HG03097 (cell line): ENCODE data around the gene TRAPPC12.
A peak's percentile ranks its signal among the peaks of the same experiment; 100 is the strongest.
"Not testable (repeated sequence)": the region's sequence is repeated elsewhere in the genome, so short reads cannot be mapped to it uniquely, and the experiment has no call there.

ENCODE experiments used
- ATAC-seq: cut with Tn5 transposase; IDR thresholded peaks from one replicate; pipeline ENCODE4 v1.9.1; 2021; ENCODE audit not compliant: unreplicated experiment, low FRiP score

TRAPPC12 gene

GRCh38 chr2:3483227-3483985 lies 103.9 kb downstream of the TRAPPC12 start:
- ATAC-seq = peak; percentile 99

GRCh38 chr2:3483986-3484960 lies 104.8 kb downstream of the TRAPPC12 start:
- no peak for ATAC-seq

- no peak for ATAC-seq
Measured at GRCh38 chr2:3485166-3485565, 105.7 kb downstream of the TRAPPC12 start.

- ATAC-seq = no peak
Measured at GRCh38 chr2:3486047-3487027, 106.8 kb downstream of the TRAPPC12 start.

- ATAC-seq = no peak
Measured at GRCh38 chr2:3487028-3487425, 107.5 kb downstream of the TRAPPC12 start.

- no peak for ATAC-seq
Measured at GRCh38 chr2:3487432-3487831, 107.9 kb downstream of the TRAPPC12 start.

GRCh38 chr2:3488061-3488531 lies 108.6 kb downstream of the TRAPPC12 start:
- ATAC-seq = no peak

- ATAC-seq = no peak
Measured at GRCh38 chr2:3488855-3489763, 109.6 kb downstream of the TRAPPC12 start.

- no peak for ATAC-seq
Measured at GRCh38 chr2:3489764-3490115, 110.2 kb downstream of the TRAPPC12 start.

- ATAC-seq = no peak
Measured at GRCh38 chr2:3490191-3491170, 111.0 kb downstream of the TRAPPC12 start.

- no peak for ATAC-seq
Measured at GRCh38 chr2:3491306-3491705, 111.8 kb downstream of the TRAPPC12 start.

GRCh38 chr2:3491716-3492474 lies 112.4 kb downstream of the TRAPPC12 start:
- ATAC-seq = no peak

- not testable (repeated sequence) for ATAC-seq
Measured at GRCh38 chr2:3492475-3492787, 112.9 kb downstream of the TRAPPC12 start.

GRCh38 chr2:3492951-3493614 lies 113.6 kb downstream of the TRAPPC12 start:
- ATAC-seq = no peak

- no peak for ATAC-seq
Measured at GRCh38 chr2:3493615-3494007, 114.1 kb downstream of the TRAPPC12 start.

- no peak for ATAC-seq
Measured at GRCh38 chr2:3494984-3495666, 115.6 kb downstream of the TRAPPC12 start.

- ATAC-seq = not testable (repeated sequence)
Measured at GRCh38 chr2:3496708-3497080, 117.2 kb downstream of the TRAPPC12 start.
